Skeletal muscle tissue (tissue), 4 donors: ENCODE measurements around the gene NOL4L. TPM values are rescaled to one million over a fixed set of nuclear protein-coding genes. Genes with fewer than 3 reads are reported as not detected.
A peak's percentile ranks its signal among the peaks of the same experiment; 100 is the strongest.

ENCODE experiments used
- H3K27ac ChIP-seq: one replicate; pipeline ENCODE4 v1.7.0; 2013; ENCODE audit warnings: mild to moderate bottlenecking, low read depth, low read length, inconsistent platforms
- H3K27me3 ChIP-seq, 3 donors: one replicate each; pipeline ENCODE4 v1.7.0; 2013; ENCODE audit warnings: low read length in 3 of 3; ENCODE audit not compliant: control insufficient read depth in 3 of 3, insufficient read depth in 3 of 3
- H3K36me3 ChIP-seq, 3 donors: one replicate each; pipeline ENCODE4 v1.7.0; 2013; ENCODE audit warnings: low read length in 3 of 3; ENCODE audit not compliant: control insufficient read depth in 3 of 3, insufficient read depth in 3 of 3
- H3K4me1 ChIP-seq, 3 donors: one replicate each; pipeline ENCODE4 v1.7.0; 2013; ENCODE audit warnings: low read length in 3 of 3, mild to moderate bottlenecking in 3 of 3; ENCODE audit not compliant: control insufficient read depth in 3 of 3, insufficient read depth in 3 of 3
- H3K4me3 ChIP-seq, 3 donors: one replicate each; pipeline ENCODE4 v1.7.0; 2013; ENCODE audit warnings: low read length in 3 of 3
- H3K9ac ChIP-seq, 3 donors: one replicate each; pipeline ENCODE4 v1.7.0; 2013; ENCODE audit warnings: low read length in 3 of 3, mild to moderate bottlenecking in 3 of 3, moderate library complexity in 2 of 3, low read depth in 1 of 3
- H3K9me3 ChIP-seq, 3 donors: one replicate each; pipeline ENCODE4 v1.7.0; 2013; ENCODE audit warnings: low read length in 3 of 3; ENCODE audit not compliant: control insufficient read depth in 3 of 3
- total RNA-seq: library from RNA; depleted of rRNA; stranded (reverse); fragments of >200 nt; gene quantifications from one replicate; pipeline ENCODE4 v1.2.3, GENCODE V29; 2014
- donor health status: Osteomylitis.

The NOL4L gene
- total RNA-seq, 1 donor from 2014 or later, result 4.2 TPM

DNA sequence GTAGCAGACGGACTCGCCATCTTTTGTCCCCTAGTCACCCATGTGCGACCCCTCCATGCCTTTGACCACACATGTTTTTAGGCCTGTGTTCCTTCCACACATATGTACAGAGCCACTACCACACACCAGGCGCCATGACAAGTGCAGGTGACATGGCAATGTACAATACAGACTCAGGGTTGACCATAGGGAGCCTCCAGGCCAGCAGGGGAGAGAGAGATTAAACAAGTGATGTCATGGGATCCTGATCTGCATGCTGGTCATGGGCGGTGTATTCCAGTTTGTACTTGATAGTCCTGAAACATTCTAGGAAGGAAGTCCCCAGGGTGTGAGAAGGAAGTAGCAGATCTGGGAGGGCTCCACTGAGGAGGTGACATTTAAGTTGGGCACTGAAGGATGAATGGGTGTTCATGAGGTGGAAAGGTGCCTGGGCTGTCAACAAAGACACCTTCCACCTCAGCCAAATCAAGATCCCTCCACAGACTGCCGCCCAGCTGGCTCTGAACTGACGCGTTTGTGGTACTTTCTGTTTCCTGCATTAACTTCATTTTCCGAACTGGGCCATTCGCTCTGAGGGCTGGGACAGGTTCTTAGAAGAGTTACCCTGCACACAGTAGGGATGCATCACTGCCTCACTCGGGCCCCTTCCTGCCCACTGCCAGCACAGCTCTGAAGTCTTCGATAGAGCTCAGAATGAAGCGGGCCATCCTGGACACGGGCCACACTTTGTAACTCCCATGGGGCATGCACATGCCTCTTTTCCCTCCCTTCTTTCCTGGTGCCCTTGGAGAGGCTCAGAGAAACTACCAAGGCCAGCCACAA lies 94.0 kb downstream of the NOL4L start:
- Histone ChIP-seq H3K4me3 (no peak overlapping the region), H3K27ac (no peak overlapping the region), H3K9ac (no peak overlapping the region), H3K27me3 (peaks cover 0 to 3% (median 0%) of the 10 kb centered on the region in 3 donors), H3K4me1 (no peaks in the 10 kb centered on the region), H3K36me3 (no peaks in the 10 kb centered on the region), H3K9me3 (no peaks in the 10 kb centered on the region)

DNA sequence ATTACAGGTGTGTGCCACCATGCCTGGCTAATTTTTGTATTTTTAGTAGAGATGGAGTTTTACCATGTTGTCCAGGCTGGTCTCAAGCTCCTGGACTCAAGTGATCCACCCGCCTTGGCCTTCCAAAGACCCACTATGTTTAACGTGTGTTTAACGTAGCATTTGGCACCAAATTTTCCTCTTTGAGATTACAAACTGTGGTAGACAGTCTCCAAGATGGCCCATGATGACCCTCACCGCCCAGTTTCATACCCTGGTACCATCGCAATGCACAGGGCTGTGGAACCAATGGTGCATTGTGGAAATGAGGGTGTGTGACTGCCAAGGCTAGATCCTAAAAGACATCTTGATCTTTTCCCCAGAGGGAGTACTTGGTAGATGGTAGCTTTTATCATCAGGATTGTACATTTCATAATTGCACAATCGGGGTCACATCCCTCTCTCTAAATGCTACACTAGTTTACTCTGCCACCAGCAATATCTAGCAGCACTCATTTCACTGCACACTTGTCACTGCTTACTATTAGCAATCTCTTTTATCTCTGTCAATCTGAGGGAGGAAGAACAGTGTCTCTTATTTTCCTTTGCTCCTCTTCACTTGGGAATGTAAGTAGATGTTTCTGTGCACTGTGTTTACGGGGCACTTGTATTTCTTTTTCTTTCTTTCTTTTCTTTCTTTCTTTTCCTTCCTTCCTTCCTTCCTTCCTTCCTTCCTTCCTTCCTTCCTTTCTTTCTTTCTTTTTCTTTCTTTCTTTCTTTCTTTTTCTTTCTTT lies 96.9 kb downstream of the NOL4L start:
- Histone ChIP-seq H3K9me3 (no peaks in the 10 kb centered on the region), H3K36me3 (no peaks in the 10 kb centered on the region), H3K4me1 (peaks cover 4 to 8% (median 4%) of the 10 kb centered on the region in 3 donors), H3K9ac (no peak overlapping the region), H3K27me3 (peaks cover 0 to 7% (median 0%) of the 10 kb centered on the region in 3 donors), H3K27ac (no peak overlapping the region), H3K4me3 (no peak overlapping the region)

DNA sequence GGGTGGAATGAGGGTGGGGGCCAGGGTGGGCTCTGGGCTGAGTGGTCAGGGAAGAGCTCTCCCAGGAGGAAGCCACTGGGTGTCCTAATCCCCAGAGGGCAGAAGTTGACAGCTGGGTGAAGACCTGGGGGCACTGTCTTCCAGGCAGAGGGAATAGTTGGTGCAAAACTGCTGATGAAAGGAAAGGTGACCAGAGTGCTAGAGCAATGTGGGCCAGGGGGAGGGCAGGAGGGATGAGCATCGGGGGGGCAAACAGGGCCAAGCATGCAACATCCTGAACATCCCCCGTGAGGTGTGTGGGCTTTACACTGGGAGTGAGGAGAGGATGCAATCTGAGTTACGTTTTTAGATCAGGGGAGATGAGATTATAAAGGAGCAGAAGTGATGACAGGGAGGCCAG lies 97.8 kb downstream of the NOL4L start:
- no peaks in the 10 kb centered on the region for H3K36me3 ChIP-seq
- no peak overlapping the region for H3K9ac ChIP-seq
- no peaks in the 10 kb centered on the region for H3K9me3 ChIP-seq
- peaks cover 0 to 7% (median 0%) of the 10 kb centered on the region in 3 donors for H3K27me3 ChIP-seq
- peaks cover 4 to 8% (median 4%) of the 10 kb centered on the region in 3 donors for H3K4me1 ChIP-seq
- H3K4me3 ChIP-seq, result no peak overlapping the region
- no peak overlapping the region for H3K27ac ChIP-seq

DNA sequence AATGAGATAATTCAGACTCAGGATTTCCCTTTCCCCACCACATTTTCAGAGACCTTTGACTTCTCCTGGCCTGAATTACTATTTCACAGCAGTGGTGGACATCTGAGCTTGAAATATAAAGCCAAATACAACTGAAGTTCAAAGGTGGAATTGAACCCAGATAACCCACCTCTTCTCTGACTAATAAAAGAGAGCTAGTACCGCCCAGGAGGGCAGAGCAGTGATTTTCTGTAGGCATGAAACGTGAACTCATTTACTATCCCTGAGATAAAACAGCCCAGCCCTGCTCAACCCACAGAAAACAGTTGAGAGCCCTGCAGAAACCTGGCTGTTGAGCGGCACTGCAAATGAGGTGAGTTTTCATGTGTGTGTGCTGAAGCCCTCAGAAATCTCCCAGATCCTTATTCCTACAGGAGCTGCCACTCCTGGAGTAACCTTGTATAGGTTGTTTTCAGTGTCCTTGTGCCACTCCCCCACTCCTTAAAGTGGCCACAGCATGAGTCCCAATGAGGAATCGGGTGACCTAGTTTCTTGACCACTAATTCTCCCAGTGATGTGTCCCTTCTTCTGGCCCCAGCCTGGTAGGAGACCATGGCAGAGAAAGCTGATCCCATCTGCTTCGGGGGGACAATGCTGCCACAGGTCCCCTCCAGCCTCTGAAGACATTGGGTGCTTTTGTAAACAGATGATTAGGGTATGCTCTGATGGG lies 99.2 kb downstream of the NOL4L start:
- Histone ChIP-seq H3K9me3 (no peaks in the 10 kb centered on the region), H3K4me1 (peaks cover 6 to 15% (median 11%) of the 10 kb centered on the region in 3 donors), H3K36me3 (no peaks in the 10 kb centered on the region), H3K27ac (no peak overlapping the region), H3K27me3 (peaks cover 0 to 7% (median 0%) of the 10 kb centered on the region in 3 donors), H3K4me3 (no peak overlapping the region), H3K9ac (no peak overlapping the region)

DNA sequence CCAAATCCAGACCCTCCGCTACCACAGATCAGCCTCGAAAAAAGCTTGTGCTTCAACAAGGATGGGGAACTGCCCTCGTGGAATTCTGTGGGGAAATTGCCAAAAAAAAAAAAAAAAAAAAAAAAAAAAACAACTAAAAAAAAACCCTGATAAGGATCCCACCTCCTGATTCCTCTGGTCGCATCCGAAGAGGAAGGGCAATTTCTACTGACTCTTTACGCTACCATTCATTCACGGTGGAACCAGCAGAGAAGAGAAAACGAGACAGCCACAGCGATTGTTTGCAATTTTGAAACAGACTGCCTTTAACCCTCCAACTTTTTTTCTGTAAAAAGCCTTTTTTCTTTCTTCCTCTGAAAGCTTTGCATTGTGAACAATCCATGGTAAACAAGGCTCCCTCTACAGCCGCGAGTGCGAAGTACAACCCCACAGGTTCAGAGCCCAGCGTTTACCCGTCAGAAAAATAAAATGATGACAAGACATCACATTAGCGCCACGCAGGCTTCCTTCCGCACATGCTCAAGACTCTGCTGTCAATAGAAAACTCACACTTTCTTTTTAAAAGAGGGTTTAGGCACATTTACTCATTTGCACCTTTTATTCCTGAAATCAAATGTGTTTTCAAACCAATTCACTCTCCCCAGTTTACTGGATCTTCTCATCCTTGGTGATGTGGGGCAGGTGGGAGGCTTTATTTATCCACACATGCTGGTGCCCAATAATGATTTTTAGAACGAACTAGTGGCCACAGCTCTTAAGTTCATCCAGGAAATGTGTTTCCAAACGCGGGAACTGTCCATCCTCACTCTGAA lies 100.0 kb downstream of the NOL4L start:
- Histone ChIP-seq H3K4me1 (peaks cover 10 to 21% (median 16%) of the 10 kb centered on the region in 3 donors), H3K27me3 (peaks cover 0 to 7% (median 0%) of the 10 kb centered on the region in 3 donors), H3K4me3 (peak overlapping the region; percentile 64 to 72 (median 71)), H3K27ac (no peak overlapping the region), H3K9me3 (no peaks in the 10 kb centered on the region), H3K36me3 (no peaks in the 10 kb centered on the region), H3K9ac (peak overlapping the region in 1 of 3 donors; percentile 64)

DNA sequence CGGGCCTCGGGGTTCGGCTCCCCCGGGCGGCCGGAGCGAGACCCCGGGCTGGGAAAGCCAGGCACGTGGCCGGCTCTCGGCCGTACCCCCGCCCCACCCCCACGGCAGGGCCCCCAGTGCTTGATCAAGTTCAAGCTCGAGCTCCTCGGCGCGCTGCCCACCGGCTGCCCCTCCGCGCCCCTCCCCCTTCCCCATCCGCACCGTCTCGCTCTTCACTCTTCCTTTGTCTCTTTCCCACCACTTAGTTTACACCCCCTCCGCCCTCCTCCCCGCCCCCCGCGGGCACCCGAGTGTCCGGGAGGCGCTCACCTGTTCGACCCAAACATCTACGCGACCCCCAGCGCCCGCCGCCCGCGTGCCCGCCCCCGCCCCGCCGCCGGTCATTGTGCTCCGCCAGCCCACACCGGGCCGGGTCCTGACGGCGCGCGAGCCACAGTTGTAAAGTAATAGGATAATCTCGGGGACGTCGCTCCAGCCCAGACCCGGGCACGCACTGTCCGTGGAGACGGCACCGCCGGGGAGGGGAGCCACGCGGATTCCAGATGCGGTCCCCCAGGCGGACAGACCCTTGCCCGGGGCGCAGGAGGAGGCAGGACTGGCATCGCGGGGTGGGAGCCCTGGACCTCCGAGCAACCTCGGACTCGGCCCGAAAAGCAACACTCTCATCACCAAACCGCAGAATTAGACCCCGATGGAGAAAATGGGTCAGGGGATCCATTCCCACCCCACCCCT lies 100.7 kb downstream of the NOL4L start:
- peaks cover 10 to 21% (median 16%) of the 10 kb centered on the region in 3 donors for H3K4me1 ChIP-seq
- H3K36me3 ChIP-seq, result no peaks in the 10 kb centered on the region
- H3K27me3 ChIP-seq, result peaks cover 0 to 7% (median 0%) of the 10 kb centered on the region in 3 donors
- H3K9me3 ChIP-seq, result no peaks in the 10 kb centered on the region
- H3K4me3 ChIP-seq, result peak overlapping the region; percentile 64 to 72 (median 71)
- peak overlapping the region in 1 of 3 donors; percentile 64 for H3K9ac ChIP-seq
- H3K27ac ChIP-seq, result peak overlapping the region; percentile 58

DNA sequence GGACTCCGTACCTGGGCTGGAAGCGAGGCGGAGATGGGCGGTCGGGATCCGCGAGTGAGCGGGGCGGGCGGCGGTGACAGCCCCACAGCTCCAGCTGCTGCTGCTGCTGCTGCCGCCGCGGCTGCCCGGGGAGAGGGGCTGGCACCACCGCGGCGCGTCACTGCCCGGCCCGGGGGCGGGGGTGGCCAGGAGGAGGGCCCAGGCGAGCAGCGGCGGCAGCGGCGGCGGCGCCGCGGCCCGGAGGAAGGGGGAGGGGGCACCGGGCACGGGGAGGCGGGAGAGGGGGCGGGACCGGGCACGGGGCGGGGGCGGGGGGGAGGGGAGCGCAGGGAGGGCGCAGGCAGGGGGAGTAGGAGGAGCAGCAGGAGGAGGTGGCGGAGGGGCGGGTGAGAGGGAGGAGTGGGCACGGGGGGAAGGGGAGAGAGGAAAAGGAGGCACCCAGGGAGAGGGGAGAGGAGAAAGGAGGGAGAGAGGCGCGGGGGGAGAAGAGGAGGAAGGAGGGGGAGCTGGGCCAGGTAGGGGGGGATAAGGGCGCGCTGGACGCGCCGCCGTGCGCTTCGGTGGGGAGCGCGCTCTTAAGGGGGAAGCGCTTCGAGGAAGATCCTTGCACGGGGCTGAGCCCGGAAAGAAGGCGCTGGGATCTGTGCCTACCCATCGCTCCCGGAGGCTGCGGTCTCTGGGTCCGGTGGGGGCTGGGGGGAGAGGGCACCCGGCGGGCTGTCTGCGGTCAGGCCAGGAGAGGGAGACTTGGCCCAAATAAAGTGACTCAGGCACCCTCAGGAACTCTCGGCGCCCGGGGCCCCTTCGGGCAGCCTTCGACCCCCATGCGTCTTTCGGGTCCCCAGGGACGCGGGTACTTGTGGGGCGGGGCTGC lies 101.5 kb downstream of the NOL4L start:
- Histone ChIP-seq H3K9ac (peak overlapping the region in 2 of 3 donors; percentile 32 to 45), H3K4me1 (peaks cover 10 to 21% (median 16%) of the 10 kb centered on the region in 3 donors), H3K9me3 (no peaks in the 10 kb centered on the region), H3K4me3 (peak overlapping the region; percentile 64 to 66 (median 64)), H3K27ac (peak overlapping the region; percentile 40), H3K27me3 (peaks cover 0 to 7% (median 0%) of the 10 kb centered on the region in 3 donors), H3K36me3 (no peaks in the 10 kb centered on the region)
